DMS153 treated with DMSO at 0.1 percent for 48 hours (cell line): ENCODE data around the gene SPRING1.
"Not testable (repeated sequence)": the region's sequence is repeated elsewhere in the genome, so short reads cannot be mapped to it uniquely, and the experiment has no call there.

Experiments used
- DNase-seq: peaks from one replicate; lab custom pipeline; 2025; ENCODE audit not compliant: unreplicated experiment; lab: John Stamatoyannopoulos, UW

SPRING1 gene, protein sequence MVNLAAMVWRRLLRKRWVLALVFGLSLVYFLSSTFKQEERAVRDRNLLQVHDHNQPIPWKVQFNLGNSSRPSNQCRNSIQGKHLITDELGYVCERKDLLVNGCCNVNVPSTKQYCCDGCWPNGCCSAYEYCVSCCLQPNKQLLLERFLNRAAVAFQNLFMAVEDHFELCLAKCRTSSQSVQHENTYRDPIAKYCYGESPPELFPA

DNA sequence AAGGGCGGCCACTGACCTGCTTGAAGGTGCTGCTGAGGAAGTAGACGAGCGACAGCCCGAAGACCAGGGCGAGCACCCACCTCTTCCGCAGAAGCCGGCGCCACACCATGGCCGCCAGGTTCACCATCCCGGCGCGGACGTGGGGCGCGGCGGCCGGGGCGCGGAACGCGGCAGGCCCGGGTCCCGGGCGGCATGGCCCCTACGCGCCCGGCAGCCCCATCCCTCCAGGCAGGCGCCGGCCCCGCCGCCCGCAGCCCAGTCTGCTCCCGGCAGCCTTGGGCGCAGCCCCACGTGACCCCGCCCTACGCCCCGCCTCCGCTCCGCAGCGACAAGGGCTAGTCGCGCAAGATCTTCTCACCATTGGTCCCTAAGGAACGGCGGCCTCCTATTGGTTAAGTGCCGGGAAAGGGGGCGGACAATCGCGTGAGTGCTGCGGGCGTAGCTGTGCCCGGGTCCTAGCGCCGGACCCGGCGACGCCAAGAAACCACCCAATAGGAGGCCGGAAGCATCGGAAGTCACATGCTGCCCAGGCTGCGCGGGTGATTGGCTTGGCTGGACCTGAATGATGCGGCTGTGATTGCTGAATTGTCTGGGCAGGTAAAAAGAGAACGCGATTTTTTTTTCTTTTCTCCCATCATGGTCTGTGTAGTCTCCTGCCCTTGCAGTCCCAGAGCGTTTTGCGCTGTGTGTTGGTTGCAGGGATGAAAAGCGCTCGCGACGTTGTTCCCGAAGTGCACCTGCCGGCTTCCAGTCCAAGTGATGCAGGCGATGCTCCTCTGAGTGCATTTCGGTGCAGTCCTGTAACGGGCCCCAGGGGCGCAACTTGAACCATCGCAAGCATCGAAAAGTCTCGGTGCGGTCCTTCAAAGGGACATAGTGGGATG lies at the start of gene SPRING1, which contains the start of gene RNFT2:
TSS of gene SPRING1 (minus strand) at position 296 of the 884 bp plus-strand sequence. CDS start at position 127, 169 bp downstream.
TSS of gene RNFT2 (plus strand) at position 542 of the 884 bp plus-strand sequence. CDS start 2,183 bp downstream, outside the sequence.
- peak; percentile 96 for DNase-seq

DNA sequence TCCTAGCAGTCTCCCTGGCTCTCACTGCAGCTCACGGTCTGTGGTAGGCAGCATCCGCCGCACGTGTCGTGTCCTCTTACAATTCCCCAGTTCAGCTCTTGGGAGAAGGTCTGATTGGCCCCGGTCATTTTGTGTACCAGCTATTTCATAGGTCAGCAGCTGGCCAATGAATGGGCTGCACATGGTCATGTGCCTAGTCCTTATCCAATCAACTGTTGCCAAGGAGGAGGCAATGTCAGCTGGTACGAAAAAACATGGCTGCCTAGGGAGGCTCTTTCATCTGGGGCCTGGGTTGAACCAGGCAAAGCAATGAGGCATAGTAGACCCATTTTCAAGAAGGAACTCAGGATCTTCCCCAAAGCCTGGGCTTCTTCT lies 46.4 kb upstream of the SPRING1 start:
- DNase-seq = no peak

DNA sequence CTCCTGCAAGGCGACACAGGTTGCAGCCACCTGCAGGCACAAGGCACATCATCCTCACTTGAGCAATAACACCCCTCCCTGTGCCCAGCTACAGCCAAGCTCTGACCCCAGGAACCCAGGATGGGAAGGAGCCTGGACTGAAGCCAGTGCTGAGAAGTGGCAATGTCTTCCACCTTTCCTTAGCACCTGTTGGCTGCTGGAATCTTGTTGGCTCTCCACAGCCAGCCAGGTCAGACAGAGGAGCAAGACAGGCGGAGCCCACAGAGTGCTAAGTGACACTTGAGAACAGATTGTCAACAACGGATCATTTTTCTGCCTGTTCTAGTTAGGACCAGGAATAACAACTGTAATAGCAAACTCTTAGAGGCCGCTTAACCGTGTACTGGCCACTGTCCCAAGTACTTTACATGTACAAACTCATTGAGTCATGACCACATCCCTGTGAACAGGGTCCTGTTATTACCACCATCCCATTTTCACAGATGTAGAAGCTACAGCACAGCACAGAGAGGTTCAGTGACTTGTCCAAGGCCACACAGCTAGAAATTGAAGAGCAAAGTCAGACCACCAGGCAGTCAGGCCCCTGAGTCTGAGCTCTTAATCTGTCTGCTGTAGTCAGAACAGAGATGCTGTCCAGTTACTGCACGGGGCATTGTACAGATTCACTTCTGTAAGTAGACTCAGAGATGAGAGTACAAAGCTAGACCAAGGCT lies 45.8 kb upstream of the SPRING1 start:
- no peak for DNase-seq

DNA sequence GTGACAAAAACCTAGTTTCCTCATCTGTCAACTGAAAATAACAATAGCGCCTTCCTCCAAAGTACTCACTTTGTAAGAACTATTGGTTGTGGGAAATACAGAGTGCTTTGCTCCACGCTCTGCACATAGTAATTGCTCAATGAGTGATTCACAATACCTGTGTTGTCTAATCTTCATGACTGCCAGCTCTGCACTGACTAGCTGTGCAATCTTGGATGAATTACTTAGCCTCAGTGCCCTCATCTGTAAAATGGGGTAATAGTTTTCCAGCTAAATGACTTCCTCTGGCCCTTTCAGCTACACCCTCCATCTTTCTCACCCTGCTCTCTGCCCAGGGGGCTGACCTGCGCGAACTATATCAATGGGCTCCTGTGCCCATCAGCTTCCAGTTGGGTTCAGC lies 43.1 kb upstream of the SPRING1 start:
- DNase-seq = no peak

DNA sequence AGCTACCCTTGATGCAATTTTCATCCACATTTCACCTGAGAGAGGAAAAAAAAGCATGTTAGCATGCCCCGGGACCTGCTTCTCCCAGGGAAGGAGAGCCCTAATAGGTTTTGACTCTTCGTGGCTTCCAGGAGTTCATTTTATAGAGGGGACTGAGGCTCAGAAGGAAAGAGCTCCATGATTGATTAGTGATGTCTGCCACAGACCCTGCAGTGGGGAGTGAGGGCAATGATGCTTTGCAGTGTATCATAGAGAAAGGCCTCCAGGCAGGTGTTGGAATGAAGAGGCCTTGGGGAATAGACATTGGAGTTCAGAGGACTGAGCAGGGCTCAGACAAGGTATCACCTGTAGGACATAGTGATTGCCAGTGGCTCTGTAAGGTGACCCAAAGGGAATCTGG lies 41.7 kb upstream of the SPRING1 start:
- no peak for DNase-seq

DNA sequence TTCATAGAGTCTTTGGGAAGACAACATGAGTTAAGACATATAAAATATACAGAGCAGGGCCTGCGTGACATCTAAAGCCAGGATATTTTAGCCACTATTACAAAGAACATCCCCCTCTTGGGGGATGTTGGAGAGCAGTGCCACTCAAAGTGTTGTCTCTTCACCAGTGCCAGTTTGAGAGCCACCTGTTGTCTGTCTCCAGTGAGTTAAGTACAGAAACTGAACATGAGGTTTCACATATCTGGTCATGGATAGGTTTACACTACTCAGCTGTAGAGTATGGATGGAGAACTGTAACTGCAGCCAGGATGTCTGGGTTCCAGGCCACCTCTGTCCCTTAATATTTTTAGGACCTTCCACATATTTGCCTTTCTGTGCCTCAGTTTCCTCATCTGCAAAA lies 39.4 kb upstream of the SPRING1 start:
- no peak for DNase-seq

DNA sequence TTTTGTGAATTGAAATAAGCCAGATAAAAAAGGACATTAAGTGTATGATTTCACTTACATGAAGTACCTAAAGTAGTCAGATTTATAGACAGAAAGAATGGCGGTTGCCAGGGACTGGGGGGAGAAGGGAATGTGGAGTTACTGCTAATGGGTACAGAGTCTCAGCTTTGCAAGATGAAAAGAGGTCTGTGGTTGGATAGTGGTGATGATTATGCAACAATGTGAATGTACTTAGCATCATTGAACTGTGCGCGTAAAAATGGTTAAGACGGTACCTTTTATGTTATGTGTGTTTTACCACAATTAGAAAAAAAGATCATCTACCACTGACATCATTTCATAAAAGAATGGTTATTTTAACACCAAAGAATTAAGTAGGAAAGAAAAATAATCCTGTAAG lies 36.2 kb upstream of the SPRING1 start:
- DNase-seq = no peak

DNA sequence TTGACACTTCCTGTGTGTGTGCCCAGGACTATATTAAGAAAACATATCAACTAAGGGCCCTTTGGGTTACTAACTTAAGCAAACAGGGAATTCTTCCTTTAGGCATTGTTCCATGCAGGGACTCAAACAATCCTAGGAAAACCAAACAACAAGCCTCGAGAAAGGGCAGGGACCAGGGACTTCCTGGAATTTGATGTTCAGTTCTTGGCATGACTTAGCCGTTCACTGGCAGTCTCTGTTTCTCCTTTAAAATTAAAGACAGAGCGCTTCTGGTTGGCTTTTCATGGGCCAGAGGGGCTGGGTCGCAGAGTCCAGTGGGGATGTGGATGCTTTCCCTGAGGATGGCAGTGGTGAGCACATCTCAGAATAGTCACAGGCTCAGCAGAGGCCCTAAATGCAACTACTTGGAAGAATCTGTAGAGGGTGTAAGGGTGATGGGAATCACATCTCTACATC lies 35.4 kb upstream of the SPRING1 start:
- DNase-seq = no peak

DNA sequence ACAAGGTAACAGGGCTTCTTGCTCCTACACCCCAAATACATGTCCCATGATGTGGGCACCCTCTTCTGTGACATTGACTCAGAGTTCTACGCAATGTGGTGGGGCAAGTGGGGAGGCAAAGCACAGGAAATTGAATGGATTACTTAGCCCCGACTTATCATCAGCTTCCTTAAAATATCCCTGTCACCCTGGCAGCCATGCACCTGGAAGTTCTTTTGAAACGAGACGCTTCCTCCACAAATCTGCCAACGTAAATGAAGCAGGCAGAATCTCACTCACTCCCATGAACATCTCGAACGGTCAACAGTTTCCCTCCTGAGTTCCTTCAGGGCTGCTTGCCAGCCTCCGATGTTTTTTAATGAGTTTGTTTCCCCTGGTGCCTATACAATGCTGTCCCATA lies 33.8 kb upstream of the SPRING1 start:
- no peak for DNase-seq

DNA sequence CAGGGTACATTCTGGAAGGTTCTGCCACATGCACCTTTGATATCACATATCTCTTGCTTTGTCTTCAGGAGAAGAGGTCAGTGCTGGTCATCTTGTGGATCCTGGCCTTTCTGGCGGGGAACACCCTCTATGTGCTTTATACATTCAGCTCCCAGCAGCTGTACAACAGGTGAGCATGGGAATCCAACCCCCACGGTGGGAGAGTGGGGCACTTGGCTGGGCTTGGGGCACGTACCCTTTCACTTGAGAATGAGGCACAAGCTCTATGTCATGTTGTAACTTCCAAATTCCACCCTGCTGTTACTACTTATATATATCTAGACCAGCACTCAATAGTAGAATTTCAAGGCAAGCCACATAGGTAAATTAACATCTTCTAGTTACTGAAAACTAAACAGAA lies 28.9 kb upstream of the SPRING1 start:
- no peak for DNase-seq

DNA sequence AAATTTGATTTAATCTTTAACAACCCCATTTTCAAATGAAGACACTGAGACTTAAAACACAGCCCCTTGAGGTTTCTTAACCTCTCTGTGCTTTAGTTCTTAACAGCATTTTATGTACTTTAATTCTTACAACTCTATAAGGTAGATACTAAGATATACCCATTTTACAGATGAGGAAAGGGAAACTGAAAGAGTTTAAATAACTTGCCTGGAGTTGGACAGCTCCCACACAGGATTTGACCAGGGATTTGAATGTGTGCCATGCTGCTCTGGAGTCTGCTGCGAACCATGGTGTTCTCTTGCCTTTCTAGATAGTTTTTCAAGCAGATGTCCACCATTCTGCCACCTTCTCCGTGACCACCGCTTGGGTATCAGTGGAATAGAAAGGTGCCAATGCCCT lies 28.4 kb upstream of the SPRING1 start:
- DNase-seq = no peak

DNA sequence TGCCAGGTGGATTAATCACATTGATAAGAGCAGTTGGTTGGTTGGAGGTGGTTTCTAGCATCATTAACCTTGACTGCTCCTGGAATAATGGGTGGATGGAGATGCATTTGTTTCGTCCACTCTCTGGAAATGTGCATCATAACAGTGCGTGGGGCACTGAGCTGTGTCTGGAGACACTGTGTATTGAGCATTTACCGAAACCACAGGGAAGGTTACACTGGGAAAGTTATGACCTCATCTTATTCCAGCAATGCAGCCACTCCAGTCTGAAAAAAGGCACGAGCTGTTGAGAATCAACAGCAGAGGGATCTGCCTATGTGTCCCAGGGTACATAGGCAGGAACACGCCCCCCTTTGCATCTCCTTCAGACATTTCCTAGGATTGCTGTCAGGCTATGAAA lies 27.4 kb upstream of the SPRING1 start:
- no peak for DNase-seq

DNA sequence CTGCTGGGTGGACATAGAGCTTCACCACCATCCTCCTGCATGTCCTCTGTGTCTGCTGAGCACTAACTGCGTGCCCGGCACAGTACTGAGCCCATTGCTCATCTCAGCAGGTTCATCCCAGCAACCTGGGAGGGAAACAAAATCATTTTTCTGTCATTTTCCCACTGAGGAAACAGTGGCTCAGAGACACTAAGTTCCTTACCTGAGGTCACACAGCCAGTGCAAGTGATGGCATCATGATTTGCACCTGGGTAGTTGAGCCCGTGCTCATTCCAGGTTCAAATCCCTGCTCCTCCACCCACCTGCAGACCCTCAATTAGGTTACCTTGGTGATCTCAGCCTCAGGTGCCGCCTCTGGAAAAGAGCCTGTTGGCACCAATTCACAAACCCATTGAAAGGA lies 23.6 kb upstream of the SPRING1 start:
- DNase-seq = no peak

DNA sequence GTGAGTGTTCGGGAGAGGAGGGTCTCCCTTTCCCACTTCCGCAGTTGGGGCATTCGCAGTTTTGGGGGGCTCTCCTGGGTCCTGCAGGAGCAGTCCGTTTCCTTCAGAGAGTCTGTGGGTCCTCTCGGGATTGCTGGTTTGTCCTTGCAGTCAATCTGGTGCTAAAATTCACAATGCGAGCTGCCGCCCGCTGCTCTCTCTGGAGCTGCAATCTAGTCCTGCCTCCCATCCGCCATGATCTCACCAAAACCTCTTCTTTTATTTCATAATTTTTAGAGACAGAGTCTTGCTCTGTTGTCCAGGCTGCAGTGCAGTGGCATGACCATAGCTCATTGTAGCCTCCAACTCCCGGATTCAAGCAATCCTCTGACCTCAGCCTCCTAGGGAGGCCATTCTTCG lies 22.8 kb upstream of the SPRING1 start:
- DNase-seq = no peak

DNA sequence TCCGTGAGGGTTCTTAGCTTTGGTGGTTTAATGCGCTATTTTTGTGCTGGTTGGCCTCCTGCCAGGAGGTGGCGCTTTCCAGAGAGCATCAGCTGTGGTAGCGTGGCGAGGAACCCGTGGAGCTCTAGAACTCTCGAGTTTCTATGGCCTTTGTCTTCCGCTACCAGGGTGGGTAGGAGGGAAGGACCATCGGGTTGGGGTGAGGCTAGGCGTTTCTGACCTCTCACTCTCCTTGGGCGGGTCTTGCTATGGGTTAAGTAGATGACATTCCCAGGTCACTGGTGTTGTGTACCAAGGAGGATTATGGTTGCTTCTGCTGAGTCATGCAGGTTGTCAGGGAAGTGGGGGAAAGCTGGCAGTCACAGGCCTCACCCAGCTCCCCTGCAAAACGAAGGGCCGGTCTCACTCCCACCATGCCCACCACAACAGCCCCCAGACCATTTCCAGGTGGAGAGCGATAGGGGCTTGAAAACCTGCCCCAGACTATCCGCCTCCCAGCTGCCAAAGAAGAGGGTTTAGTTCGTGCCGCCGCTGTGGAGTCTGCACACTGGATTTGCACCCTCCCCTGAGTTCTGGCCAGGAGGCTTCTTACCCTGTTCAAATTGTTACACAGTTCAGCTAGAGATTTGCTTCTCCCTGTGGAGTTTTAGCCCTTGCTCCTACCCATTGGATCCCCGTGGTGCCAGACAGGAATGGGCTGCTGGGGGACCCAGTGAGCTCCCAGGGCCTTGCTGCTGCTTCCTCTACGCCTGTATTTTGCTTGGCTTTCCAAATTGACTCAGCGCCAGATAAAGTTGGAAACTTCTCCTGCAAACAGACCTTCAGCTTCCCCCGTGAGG lies 22.1 kb upstream of the SPRING1 start:
- no peak for DNase-seq

DNA sequence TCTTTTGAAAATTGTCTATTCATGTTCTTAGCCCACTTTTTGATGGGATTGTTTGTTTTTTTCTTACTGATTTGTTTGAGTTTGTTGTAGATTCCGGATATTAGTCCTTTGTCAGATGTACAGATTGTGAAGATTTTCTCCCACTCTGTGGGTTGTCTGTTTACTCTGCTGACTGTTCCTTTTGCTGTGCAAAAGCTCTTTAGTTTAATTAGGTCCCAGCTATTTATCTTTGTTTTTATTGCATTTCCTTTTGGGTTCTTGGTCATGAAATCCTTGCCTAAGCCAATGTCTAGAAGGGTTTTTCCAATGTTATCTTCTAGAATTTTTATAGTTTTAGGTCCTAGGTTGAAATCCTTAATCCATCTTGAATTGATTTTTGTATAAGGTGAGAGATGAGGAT lies 16.9 kb upstream of the SPRING1 start:
- not testable (repeated sequence) for DNase-seq

DNA sequence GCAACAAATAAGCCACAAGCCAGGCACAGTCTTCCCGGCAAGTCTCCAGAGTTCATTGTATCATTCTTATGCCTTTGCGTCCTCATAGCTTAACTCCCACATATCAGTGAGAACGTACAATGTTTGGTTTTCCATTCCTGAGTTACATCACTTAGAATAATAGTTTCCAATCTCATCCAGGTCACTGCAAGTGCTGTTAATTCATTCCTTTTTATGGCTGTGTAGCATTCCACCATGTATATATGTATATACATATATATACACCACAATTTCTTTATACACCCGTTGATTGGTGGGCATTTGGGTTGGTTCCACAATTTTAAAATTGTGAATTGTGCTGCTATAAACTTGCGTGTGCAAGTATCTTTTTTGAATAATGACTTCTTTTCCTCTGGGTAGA lies 16.2 kb upstream of the SPRING1 start:
- not testable (repeated sequence) for DNase-seq

DNA sequence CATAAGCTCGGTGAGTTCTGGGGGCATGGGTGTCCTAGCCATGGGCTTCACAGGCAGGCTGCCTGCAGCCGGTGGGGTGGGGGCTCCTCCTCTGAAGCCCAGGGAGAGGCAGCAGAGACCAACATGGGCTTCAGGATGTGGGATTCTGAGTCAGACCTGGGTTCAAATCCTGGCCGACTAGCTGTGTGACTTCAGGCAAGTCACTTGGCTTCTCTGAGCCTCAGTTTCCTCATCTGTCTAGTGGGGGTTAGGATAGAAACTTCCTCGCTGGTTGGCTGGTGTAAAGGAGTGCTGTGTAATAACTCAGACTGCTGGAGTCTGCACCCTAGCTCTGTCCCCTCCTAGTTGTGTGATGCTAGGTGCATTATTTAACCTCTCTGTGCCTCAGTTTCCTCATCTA lies 12.4 kb upstream of the SPRING1 start:
- DNase-seq = no peak

DNA sequence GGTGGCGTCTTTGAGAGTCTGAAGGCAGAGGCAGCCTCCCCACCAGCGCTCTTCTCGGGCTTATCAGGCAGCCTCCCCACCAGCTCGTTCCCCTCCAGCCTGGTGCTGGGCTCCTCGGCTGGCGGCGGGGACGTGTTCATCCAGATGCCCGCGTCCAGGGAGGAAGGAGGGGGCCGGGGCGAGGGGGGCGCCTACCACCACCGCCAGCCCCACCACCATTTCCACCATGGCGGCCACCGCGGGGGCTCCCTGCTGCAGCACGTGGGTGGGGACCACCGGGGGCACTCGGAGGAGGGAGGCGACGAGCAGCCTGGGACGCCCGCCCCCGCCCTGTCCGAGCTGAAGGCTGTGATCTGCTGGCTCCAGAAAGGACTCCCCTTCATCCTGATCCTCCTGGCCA lies 12.0 kb upstream of the SPRING1 start:
- DNase-seq = no peak

DNA sequence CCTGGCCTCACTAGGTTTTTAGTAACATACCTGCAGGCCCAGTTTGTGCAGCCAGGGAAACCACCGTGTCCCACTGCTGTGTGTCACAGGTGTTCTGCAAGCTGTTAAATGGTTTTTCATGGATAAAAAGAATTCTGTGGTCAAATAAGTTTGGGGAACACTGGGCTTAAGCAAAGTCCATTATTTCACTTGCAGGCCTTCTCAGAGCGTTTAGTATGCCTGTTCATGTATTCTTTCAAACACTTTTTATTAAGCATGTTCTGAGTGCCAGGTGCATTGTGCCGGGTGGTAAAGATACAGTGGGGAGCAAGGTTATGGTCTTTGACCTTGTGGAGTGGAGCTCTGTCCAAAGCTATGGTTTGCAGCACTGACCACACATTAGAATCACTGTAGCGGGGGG lies 7.7 kb upstream of the SPRING1 start:
- no peak for DNase-seq

DNA sequence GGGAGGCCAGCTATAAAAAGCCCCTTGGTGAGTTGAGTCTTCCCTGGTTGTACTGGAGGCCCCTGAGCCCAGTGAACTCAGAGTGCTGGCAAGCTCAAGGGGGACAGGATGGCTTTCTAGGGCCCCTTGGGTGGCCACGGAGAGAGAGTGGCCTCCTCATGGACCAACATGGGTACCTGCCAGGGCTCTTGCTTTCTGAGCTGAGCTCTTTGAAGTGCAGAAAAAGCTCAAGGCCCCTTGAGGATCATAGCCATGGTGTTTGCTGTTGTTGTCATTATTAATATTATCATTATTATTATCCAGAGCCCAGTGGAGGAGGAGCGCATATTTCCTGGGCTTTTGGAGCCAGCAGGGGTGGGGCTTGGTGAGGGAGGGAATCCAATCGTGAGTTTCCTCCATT lies 6.9 kb upstream of the SPRING1 start:
- DNase-seq = no peak
